ENCODE results near the gene PRSS56.
"Not testable (repeated sequence)": the region's sequence is repeated elsewhere in the genome, so short reads cannot be mapped to it uniquely, and the experiment has no call there.

Gene PRSS56

GRCh38 chr2:232525791-232526371 lies 5.7 kb downstream of the PRSS56 start, which contains the start of gene CHRND:
TSS of gene CHRND (plus strand) at chr2:232526160. CDS start at chr2:232526216, 56 bp downstream.
- DNase-seq (ENCODE audit: low read depth in 2 of 2) = no peak

- DNase-seq (ENCODE audit: low read depth in 2 of 2) = no peak
These were observed 6.3 kb downstream of the PRSS56 start for GRCh38 chr2:232526372-232526941.

- DNase-seq (ENCODE audit: low read depth in 2 of 2) = no peak
These were observed 7.8 kb downstream of the PRSS56 start for GRCh38 chr2:232527905-232528470.

GRCh38 chr2:232528746-232529460 lies 8.7 kb downstream of the PRSS56 start:
- no peak for DNase-seq (ENCODE audit: low read depth in 2 of 2)

GRCh38 chr2:232529806-232530547 lies 9.8 kb downstream of the PRSS56 start:
- no peak for DNase-seq (ENCODE audit: low read depth in 2 of 2)

- DNase-seq (ENCODE audit: low read depth in 2 of 2) = no peak
These were observed 10.6 kb downstream of the PRSS56 start for GRCh38 chr2:232530626-232531260.

- DNase-seq (ENCODE audit: low read depth in 2 of 2) = no peak
These were observed 12.2 kb downstream of the PRSS56 start for GRCh38 chr2:232532419-232532818.

GRCh38 chr2:232532821-232533220 lies 12.6 kb downstream of the PRSS56 start:
- DNase-seq (ENCODE audit: low read depth in 2 of 2) = not testable (repeated sequence)

GRCh38 chr2:232533944-232534710 lies 13.9 kb downstream of the PRSS56 start:
- no peak for DNase-seq (ENCODE audit: low read depth in 2 of 2)

- no peak for DNase-seq (ENCODE audit: low read depth in 2 of 2)
These were observed 14.9 kb downstream of the PRSS56 start for GRCh38 chr2:232534940-232535651.

- no peak for DNase-seq (ENCODE audit: low read depth in 2 of 2)
These were observed 15.8 kb downstream of the PRSS56 start for GRCh38 chr2:232535761-232536530.

GRCh38 chr2:232537079-232537478 lies 16.9 kb downstream of the PRSS56 start:
- DNase-seq (ENCODE audit: low read depth in 2 of 2) = no peak

GRCh38 chr2:232537499-232537898 lies 17.3 kb downstream of the PRSS56 start:
- no peak for DNase-seq (ENCODE audit: low read depth in 2 of 2)

- no peak for DNase-seq (ENCODE audit: low read depth in 2 of 2)
These were observed 18.5 kb downstream of the PRSS56 start for GRCh38 chr2:232538671-232539070.

GRCh38 chr2:232539298-232540231 lies 19.4 kb downstream of the PRSS56 start, which contains the start of gene CHRNG:
TSS of gene CHRNG (plus strand) at chr2:232539692. CDS start at chr2:232539748, 56 bp downstream.
- no peak for DNase-seq (ENCODE audit: low read depth in 2 of 2)

- no peak for DNase-seq (ENCODE audit: low read depth in 2 of 2)
These were observed 20.4 kb downstream of the PRSS56 start for GRCh38 chr2:232540441-232541041.

- DNase-seq (ENCODE audit: low read depth in 2 of 2) = no peak
These were observed 21.2 kb downstream of the PRSS56 start for GRCh38 chr2:232541195-232541960.

Measured in stimulated activated CD8-positive, alpha-beta memory T cell treated with anti-CD3 and anti-CD28 coated beads, Interleukin-15, amount 100 ng/mL, for 4 hours (primary cell).